HFFc6 (cell line): ENCODE data around the gene USP36. TPM values are rescaled to one million over a fixed set of nuclear protein-coding genes. Genes with fewer than 3 reads are reported as not detected.
A peak's percentile ranks its signal among the peaks of the same experiment; 100 is the strongest.
"Not testable (repeated sequence)": the region's sequence is repeated elsewhere in the genome, so short reads cannot be mapped to it uniquely, and the experiment has no call there.

Experiments
- DNase-seq: peaks from one replicate; pipeline ENCODE4 v3.0.0-alpha.2; 2018
- H3K27ac Mint-ChIP-seq: 2 replicates; pipeline ENCODE4 v1.8.0; 2020; ENCODE audit warnings: mild to moderate bottlenecking, mixed read lengths
- H3K27me3 Mint-ChIP-seq: 2 replicates; pipeline ENCODE4 v1.8.0; 2021; ENCODE audit warnings: mild to moderate bottlenecking, moderate library complexity, mixed read lengths; ENCODE audit not compliant: insufficient read depth
- H3K36me3 Mint-ChIP-seq: 2 replicates; pipeline ENCODE4 v1.8.0; 2021; ENCODE audit warnings: low read depth, mixed read lengths
- H3K4me1 Mint-ChIP-seq: 2 replicates; pipeline ENCODE4 v1.8.0; 2020; ENCODE audit warnings: low read depth, mixed read lengths
- H3K4me3 Mint-ChIP-seq: 2 replicates; pipeline ENCODE4 v1.8.0; 2020; ENCODE audit warnings: mild to moderate bottlenecking, moderate library complexity, mixed read lengths
- H3K9me3 Mint-ChIP-seq: 2 replicates; pipeline ENCODE4 v1.8.0; 2020; ENCODE audit warnings: mild to moderate bottlenecking, mixed read lengths
- CTCF ChIP-seq: fragments of 200-600 bp; sonication (generic); IDR thresholded peaks from 2 replicates; pipeline ENCODE4 v1.5.0; 2021; ENCODE audit warnings: antibody characterized with exemption, mild to moderate bottlenecking
- long read RNA-seq: library from polyadenylated mRNA; unstranded; transcript quantifications from one replicate; pipeline ENCODE4 v2.0.0, GENCODE V29; 2019
- total RNA-seq, 6 experiments: library from RNA; stranded (reverse); fragmentation: NEBNext Ultra II Directional; extraction: Animal tissue kit (Norgen Biotek cat#: 25700); gene quantifications; 2 replicates in 1 of 6; 3 replicates in 5 of 6; pipeline ENCODE4 v1.2.3, GENCODE V29; 2021

Gene USP36
- total RNA-seq, result 10 to 100 TPM; 43.6 to 50.3 (median 46.2) TPM
- long read RNA-seq, partial matches to known transcripts, result 4 of 5 reads
- long read RNA-seq, other reads (novel, unspliced or antisense), result 1 of 5 reads

DNA sequence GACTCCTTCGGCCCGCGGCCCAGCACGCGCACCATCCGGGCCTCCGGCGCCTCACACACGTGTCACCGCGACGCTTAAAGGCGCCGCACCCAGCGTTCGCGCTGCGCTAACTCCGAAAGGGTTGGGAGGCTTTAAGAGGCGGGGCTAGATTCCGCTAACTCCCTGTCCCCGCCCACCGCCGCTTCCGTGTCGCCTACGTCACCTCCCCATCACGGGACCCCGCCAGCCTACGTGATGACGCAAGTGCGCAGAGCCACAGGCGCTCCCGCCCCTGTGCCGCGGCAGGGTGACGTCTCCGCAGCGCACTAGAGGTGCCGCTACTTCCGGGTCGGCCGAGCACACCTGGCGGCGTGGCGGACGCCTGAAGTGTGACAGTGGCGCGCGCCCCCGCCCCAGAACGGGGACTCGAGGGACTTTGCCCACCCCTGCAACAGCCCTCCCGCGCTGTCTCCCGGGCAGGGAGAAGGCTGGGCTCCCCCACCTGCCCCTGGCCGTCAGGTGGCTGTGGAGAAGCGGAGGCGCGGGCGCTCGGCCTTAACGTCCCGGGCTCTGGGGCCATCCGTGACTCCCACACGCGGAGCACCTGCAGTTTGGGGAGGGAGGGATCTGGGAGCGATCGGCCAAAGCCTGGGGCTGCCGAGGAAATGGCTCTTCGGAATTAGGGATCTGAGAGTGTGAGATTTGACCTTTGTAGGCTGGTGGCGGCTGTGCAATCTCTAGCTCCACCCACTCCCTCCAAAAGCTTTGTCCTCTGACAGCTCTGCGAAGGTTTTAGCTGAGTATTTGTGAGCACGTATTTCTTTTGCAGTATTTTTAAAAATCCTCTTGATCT is at the start of gene USP36:
TSS of gene USP36 (minus strand) at position 35 of the 832 bp plus-strand sequence. CDS start 4,451 bp downstream, outside the sequence.
- H3K27me3 Mint-ChIP-seq, result peaks cover 2% of the 10 kb centered on the region
- DNase-seq, result peak; percentile 97

GRCh38 chr17:78890096-78890495 is 49.5 kb upstream of the USP36 start:
- Mint-ChIP-seq H3K36me3 (peaks cover 31% of the 10 kb centered on the region), H3K4me1 (peaks cover 39% of the 10 kb centered on the region), H3K27ac (peak overlapping the region; percentile 31; the same call in 1 of the 2 replicates)
- not testable (repeated sequence) for H3K9me3 Mint-ChIP-seq, H3K27me3 Mint-ChIP-seq, DNase-seq, H3K4me3 Mint-ChIP-seq

More for the DNA sequence above, at the start of gene USP36:
- Mint-ChIP-seq H3K9me3 (no peaks in the 10 kb centered on the region), H3K36me3 (peaks cover 18% of the 10 kb centered on the region), H3K4me1 (peaks cover 61% of the 10 kb centered on the region), H3K4me3 (peak within 1 kb of the TSS; percentile 97), H3K27ac (peak within 1 kb of the TSS; percentile 94)
- 0 out of 2 replicates have a peak, but pooled peaks have one; percentile 17 for TF ChIP-seq CTCF

DNA sequence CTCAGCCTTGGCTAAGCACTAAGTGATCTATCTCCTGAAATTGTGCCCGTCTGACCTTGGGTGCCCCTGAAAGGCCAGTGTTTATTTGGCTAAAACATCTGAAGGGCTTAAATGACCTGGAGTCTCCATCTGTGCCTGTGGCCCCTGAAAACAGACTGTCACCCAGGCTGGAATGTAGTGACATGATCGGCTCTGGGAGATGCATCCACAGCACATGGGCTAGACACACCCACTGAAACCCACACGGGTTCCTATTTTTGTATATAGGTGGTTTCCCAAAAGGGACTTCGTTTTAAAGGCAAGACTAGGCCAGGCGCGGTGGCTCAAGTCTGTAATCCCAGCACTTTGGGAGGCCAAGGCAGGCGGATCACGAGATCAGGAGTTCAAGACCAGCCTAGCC is 48.9 kb upstream of the USP36 start:
- Mint-ChIP-seq H3K36me3 (peaks cover 31% of the 10 kb centered on the region), H3K4me3 (no peak overlapping the region), H3K27ac (no peak overlapping the region; the same call in 1 of the 2 replicates), H3K27me3 (peaks cover 10% of the 10 kb centered on the region), H3K9me3 (no peaks in the 10 kb centered on the region), H3K4me1 (peaks cover 45% of the 10 kb centered on the region)
- no peak for TF ChIP-seq CTCF
- DNase-seq, result no peak

DNA sequence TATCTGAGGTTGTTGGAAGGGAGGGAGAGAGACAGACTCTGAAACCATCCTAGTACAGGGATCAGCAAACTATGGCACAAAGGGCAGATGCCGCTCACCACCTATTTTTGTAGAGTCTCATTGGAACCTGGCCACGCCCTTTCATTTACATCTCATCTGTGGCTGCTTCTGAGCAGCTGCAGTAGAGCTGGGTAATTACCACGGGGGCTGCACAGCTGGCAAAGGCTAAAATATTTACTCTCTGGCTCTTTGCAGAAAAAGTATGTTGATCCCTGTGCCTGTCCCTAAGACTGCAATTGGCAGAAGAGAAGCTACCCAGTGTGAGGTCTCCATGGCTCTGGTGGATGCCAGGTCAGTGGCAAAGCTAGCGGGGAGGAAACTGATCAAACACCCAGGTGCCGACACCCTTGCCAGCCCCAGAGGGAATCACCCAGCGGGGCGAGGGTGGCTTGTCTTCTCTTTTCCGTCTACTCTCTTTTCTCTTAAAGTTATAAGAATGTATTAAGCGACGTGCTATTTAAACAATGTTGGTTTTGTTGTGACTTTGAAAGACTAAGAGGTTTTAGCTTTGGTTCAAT is 48.4 kb upstream of the USP36 start:
- no peak overlapping the region; the same call in 1 of the 2 replicates for H3K27ac Mint-ChIP-seq
- H3K4me3 Mint-ChIP-seq, result no peak overlapping the region
- H3K27me3 Mint-ChIP-seq, result peaks cover 12% of the 10 kb centered on the region
- peaks cover 31% of the 10 kb centered on the region for H3K36me3 Mint-ChIP-seq
- DNase-seq, result no peak
- peaks cover 50% of the 10 kb centered on the region for H3K4me1 Mint-ChIP-seq
- no peaks in the 10 kb centered on the region for H3K9me3 Mint-ChIP-seq
- TF ChIP-seq CTCF, result no peak

GRCh38 chr17:78886954-78887353 is 46.3 kb upstream of the USP36 start:
- no peak for DNase-seq
- Mint-ChIP-seq H3K9me3 (no peaks in the 10 kb centered on the region), H3K36me3 (peaks cover 23% of the 10 kb centered on the region), H3K4me3 (no peak overlapping the region; the same call in 1 of the 2 replicates), H3K27ac (peak overlapping the region; percentile 100), H3K4me1 (peaks cover 71% of the 10 kb centered on the region), H3K27me3 (peaks cover 15% of the 10 kb centered on the region)
- no peak for TF ChIP-seq CTCF
